Measurements from ENCODE around the gene NDUFA11. TPM values are rescaled to one million over a fixed set of nuclear protein-coding genes. Genes with fewer than 3 reads are reported as not detected.

Gene NDUFA11
- polyA plus RNA-seq, 1 experiment = 351 TPM

DNA sequence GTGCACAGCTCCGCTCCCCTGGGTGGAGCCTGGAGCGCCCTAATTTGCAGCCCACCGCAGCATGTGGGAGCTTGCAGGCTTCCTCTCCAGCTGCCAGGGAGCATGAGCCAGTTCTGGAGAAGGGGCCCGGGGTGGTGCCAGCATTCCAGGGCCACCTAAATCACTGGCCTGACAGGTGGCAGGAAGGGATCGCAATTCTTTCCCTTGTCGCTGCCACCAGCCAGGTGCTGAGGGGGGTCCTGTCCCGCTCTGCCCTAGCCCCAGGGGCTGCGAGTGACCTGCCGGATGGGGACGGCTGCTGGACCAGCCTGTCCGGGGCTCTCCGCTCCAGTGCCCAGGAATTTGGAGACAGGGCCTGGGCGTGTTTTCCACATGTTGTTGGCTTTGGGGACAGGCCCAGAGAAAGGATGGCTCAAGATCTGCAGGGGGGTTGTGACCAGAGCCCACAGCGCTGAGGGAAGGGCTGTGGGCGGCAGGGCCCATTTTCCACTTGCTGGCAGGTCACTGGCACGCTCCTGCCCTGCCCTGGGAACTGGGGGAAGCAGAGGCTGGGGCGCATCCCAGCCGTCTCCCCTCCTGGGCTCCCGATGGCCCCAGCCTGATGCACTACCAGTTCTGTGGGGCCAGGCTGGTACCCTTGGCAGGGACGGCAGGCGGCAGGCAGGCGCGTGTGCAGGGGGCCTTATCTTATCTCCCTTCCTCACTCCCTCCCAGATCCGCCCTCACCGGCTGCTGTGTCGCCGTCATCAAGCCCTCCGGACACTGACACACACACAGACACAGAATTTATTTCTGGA, 9.5 kb downstream of the NDUFA11 start:
- TF ChIP-seq, protein P1, sequence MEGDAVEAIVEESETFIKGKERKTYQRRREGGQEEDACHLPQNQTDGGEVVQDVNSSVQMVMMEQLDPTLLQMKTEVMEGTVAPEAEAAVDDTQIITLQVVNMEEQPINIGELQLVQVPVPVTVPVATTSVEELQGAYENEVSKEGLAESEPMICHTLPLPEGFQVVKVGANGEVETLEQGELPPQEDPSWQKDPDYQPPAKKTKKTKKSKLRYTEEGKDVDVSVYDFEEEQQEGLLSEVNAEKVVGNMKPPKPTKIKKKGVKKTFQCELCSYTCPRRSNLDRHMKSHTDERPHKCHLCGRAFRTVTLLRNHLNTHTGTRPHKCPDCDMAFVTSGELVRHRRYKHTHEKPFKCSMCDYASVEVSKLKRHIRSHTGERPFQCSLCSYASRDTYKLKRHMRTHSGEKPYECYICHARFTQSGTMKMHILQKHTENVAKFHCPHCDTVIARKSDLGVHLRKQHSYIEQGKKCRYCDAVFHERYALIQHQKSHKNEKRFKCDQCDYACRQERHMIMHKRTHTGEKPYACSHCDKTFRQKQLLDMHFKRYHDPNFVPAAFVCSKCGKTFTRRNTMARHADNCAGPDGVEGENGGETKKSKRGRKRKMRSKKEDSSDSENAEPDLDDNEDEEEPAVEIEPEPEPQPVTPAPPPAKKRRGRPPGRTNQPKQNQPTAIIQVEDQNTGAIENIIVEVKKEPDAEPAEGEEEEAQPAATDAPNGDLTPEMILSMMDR (IDR thresholded peaks at IDR 0.05; ENCODE audit: insufficient read depth, low read depth, low read length) = no peak

DNA sequence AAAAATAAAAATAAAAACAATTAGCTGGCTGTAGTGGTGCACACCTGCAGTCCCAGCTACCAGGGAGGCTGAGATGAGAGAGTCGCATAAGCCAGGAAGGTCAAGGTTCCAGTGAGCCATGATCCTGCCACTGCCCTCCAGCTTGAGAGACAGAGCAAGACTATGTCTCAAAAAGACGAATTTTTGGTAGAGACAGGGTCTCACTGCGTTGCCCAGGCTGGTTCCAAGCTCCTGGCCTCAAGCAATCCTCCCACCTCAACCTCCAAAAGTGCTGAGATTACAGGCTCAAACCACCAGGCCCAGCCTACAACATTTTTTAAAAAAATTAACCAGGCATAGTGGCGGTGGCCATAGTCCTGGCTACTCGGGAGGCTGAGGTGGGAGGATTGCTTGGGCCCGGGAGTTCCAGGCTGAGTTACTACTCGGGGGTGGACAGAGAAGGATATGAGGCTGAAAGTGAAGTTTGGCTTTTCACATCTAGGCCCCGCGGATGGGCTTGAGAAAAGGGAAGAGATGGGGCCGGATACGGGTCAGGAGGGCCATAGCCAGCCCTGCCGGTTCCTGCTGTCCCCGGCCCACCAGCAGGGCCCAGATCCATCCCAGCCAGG, 10.2 kb downstream of the NDUFA11 start:
- Histone ChIP-seq H3K36me3 (ENCODE audit: control insufficient read depth, insufficient read depth, low read length) (peaks cover 18% of the 10 kb centered on the region), H3K27me3 (ENCODE audit: control insufficient read depth, insufficient read depth, low read length) (no peaks in the 10 kb centered on the region), H3K4me3 (ENCODE audit: low read depth, low read length) (no peak overlapping the region)
- CTCF ChIA-PET = interaction anchor here (0.6 to 5.0 kb wide), 12 partner anchors 9 to 132 kb away, joined by 3 to 80 read pairs (median 3); partner anchors contain the start of genes NDUFA11, NRTN and VMAC
- POLR2A ChIA-PET = interaction anchor here (0.5 kb wide), 1 partner anchor 129 kb away, joined by 3 read pairs; no protein-coding TSS in a partner anchor
- TF ChIP-seq, protein P1 (IDR thresholded peaks at IDR 0.05; ENCODE audit: insufficient read depth, low read depth, low read length) = no peak
- no peak for DNase-seq (ENCODE audit: low read depth)

More for the DNA sequence above, 9.5 kb downstream of the NDUFA11 start:
- ChIA-PET POLR2A (no interaction called here), CTCF (interaction anchor here (0.9 to 5.0 kb wide), 4 partner anchors 9 to 90 kb away, joined by 3 to 80 read pairs (median 14); partner anchors contain the start of genes NDUFA11, NRTN and VMAC)
- peaks cover 18% of the 10 kb centered on the region for H3K36me3 ChIP-seq (ENCODE audit: control insufficient read depth, insufficient read depth, low read length)
- no peaks in the 10 kb centered on the region for H3K27me3 ChIP-seq (ENCODE audit: control insufficient read depth, insufficient read depth, low read length)
- no peak for DNase-seq (ENCODE audit: low read depth)
- no peak overlapping the region for H3K4me3 ChIP-seq (ENCODE audit: low read depth, low read length)

DNA sequence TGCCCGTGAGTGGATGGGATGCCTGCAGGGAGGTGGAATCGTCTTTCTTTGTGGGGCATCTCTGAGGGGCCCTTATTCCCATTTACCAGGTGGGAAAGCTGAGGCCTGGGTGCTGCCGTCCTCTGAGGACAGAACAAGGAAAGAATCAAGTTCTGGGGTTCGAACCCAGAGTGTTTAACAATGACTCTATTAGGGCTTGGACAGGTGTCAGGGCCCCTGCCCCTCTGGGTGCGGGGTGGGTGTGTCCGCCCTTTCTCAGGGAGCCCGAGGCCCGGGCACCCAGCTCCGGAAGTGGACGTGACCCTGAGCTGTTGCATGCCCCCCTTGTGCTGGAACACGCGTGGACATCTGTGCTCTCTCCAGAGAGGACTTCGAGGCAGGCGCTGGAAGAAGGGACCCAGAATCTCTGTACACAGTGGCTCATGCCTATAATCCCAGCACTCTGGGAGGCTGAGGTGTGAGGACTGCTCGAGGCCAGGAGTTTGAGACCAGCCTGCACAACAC, 10.8 kb downstream of the NDUFA11 start:
- TF ChIP-seq, protein P1 (IDR thresholded peaks at IDR 0.05; ENCODE audit: insufficient read depth, low read depth, low read length) = no peak
- no peak overlapping the region for H3K4me3 ChIP-seq (ENCODE audit: low read depth, low read length)
- H3K27me3 ChIP-seq (ENCODE audit: control insufficient read depth, insufficient read depth, low read length) = no peaks in the 10 kb centered on the region
- ChIA-PET CTCF (interaction anchor here (0.6 to 5.0 kb wide), 12 partner anchors 9 to 132 kb away, joined by 3 to 80 read pairs (median 3); partner anchors contain the start of genes NDUFA11, NRTN and VMAC), POLR2A (interaction anchor here (0.5 kb wide), 1 partner anchor 130 kb away, joined by 3 read pairs; no protein-coding TSS in a partner anchor)
- no peak for DNase-seq (ENCODE audit: low read depth)
- peaks cover 16% of the 10 kb centered on the region for H3K36me3 ChIP-seq (ENCODE audit: control insufficient read depth, insufficient read depth, low read length)

DNA sequence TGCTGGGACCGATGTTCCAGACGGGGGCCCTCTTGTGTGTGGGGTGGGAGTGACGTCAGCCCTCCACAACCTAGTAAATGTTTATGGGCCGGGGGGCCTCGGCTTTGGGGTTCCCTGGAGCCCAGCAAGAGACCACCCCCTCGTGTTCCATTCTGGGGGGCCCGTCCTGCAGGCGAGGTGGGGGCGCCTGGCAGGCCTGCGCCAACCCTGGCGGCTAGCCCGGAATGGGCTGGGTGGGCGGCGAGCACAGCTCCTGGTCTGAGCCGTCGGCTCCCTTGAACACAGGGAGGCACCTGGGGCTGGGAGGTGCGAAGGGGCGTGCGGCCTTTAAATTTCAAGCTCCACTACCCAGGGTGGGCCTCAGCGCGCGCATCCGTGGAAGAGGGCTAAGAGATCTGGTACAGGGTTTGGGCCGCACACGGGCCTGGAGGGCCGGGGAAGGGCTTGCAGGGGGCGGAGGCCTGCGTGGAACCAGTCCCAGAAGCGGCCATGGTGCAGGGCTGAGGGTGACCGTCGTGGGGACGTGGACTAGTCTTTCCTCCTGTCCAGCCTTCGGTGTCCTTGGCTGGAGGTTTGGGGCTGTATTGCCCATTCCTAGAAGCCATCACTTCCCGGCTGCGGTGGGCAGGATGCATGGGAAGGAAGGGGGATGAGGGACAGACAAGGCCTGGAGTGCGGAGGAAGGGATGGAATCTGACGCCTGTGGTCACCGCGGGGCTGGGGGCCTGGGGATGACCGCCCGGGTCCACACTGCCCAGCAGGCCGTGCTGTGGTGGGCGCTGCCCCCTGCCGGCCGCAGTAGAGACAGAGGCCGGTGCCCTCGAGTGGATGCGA, 11.4 kb downstream of the NDUFA11 start:
- TF ChIP-seq, protein P1 (IDR thresholded peaks at IDR 0.05; ENCODE audit: insufficient read depth, low read depth, low read length) = peak; percentile 91
- ChIA-PET CTCF (interaction anchor here (0.7 to 5.0 kb wide), 13 partner anchors 9 to 97 kb away, joined by 3 to 80 read pairs (median 4); partner anchors contain the start of genes NDUFA11, NRTN and VMAC), POLR2A (no interaction called here)
- H3K4me3 ChIP-seq (ENCODE audit: low read depth, low read length) = no peak overlapping the region
- DNase-seq (ENCODE audit: low read depth) = no peak
- peaks cover 16% of the 10 kb centered on the region for H3K36me3 ChIP-seq (ENCODE audit: control insufficient read depth, insufficient read depth, low read length)
- no peaks in the 10 kb centered on the region for H3K27me3 ChIP-seq (ENCODE audit: control insufficient read depth, insufficient read depth, low read length)
